Gastrocnemius medialis (tissue), 4 donors: Measurements from ENCODE around the gene CTNNB1. TPM values are rescaled to one million over a fixed set of nuclear protein-coding genes. Genes with fewer than 3 reads are reported as not detected.
"Not testable (repeated sequence)": the region's sequence is repeated elsewhere in the genome, so short reads cannot be mapped to it uniquely, and the experiment has no call there.

ENCODE experiments used
- ATAC-seq, 2 donors: fragments of 150-250 bp; one replicate each; pipeline ENCODE4 v1.9.1; 2016
- DNase-seq, 2 donors: peaks; one replicate each; pipeline ENCODE4 v3.0.0-alpha.2; 2019
- H3K27ac ChIP-seq, 4 donors: fragments of 200-600 bp; sonication (generic); 1 replicate in 1 of 4; 2 replicates in 3 of 4; pipeline ENCODE4 v1.5.1; 2016 to 2018; ENCODE audit warnings: mild to moderate bottlenecking in 2 of 4, moderate library complexity in 1 of 4
- H3K27me3 ChIP-seq, 3 donors: fragments of 200-600 bp; sonication (generic) in 2 of 3; 1 replicate in 1 of 3; 2 replicates in 2 of 3; pipeline versions ENCODE4 v1.5.1 to v1.6.0; 2016 to 2019; ENCODE audit warnings: mild to moderate bottlenecking in 1 of 3, moderate library complexity in 1 of 3
- H3K36me3 ChIP-seq, 2 donors: fragments of 200-600 bp; sonication (generic) in 1 of 2; one replicate each; pipeline ENCODE4 v1.5.1; 2017 to 2018
- H3K4me1 ChIP-seq, 2 donors: fragments of 200-600 bp; sonication (generic) in 1 of 2; one replicate each; pipeline ENCODE4 v1.5.1; 2016 to 2017; ENCODE audit warnings: mild to moderate bottlenecking in 2 of 2
- H3K4me3 ChIP-seq, 4 donors: fragments of 200-600 bp; sonication (generic) in 3 of 4; 1 replicate in 1 of 4; 2 replicates in 3 of 4; pipeline ENCODE4 v1.5.1; 2016 to 2019; ENCODE audit warnings: mild to moderate bottlenecking in 2 of 4
- H3K9me3 ChIP-seq, 3 donors: fragments of 200-600 bp; sonication (generic) in 2 of 3; 1 replicate in 1 of 3; 2 replicates in 2 of 3; pipeline ENCODE4 v1.5.1; 2016 to 2019
- CTCF ChIP-seq, 5 experiments: fragments of 450-650 bp in 3 of 5; fragments of 200-600 bp in 2 of 5; sonication (generic) in 2 of 5; IDR thresholded peaks in 4 of 5; conservative IDR thresholded peaks in 1 of 5; 1 replicate in 4 of 5; 2 replicates in 1 of 5; pipeline ENCODE4 v1.5.1; 2016 to 2019; ENCODE audit warnings: antibody characterized with exemption in 5 of 5, mild to moderate bottlenecking in 3 of 5, moderate library complexity in 3 of 5
- POLR2A ChIP-seq, 2 donors: fragments of 450-650 bp; IDR thresholded peaks; one replicate each; pipeline ENCODE4 v1.6.1; 2017; ENCODE audit warnings: antibody characterized with exemption in 2 of 2, mild to moderate bottlenecking in 2 of 2, moderate library complexity in 2 of 2
- in situ Hi-C, 4 donors: fragments of 200-750 bp; cut with MboI; loops; one replicate each; pipeline versions ENCODE4 v1.15.0 to v1.8.0; 2017; ENCODE audit warnings: low sequenced_read_pairs in 4 of 4
- intact Hi-C: fragments of 100-400 bp; cut with DNase I; formaldehyde crosslinking; loops from one replicate; pipeline ENCODE4 v1.15.1; 2023; ENCODE audit warnings: low total_unique reads
- total RNA-seq, 4 donors: library from RNA; depleted of rRNA; stranded (reverse); fragments of >200 nt; gene quantifications; one replicate each; pipeline versions ENCODE4 v1.1.0 to v1.2.3, GENCODE V29; 2016

Gene CTNNB1
- total RNA-seq, 4 donors from 2014 or later: 114 to 157 (median 150) TPM

DNA sequence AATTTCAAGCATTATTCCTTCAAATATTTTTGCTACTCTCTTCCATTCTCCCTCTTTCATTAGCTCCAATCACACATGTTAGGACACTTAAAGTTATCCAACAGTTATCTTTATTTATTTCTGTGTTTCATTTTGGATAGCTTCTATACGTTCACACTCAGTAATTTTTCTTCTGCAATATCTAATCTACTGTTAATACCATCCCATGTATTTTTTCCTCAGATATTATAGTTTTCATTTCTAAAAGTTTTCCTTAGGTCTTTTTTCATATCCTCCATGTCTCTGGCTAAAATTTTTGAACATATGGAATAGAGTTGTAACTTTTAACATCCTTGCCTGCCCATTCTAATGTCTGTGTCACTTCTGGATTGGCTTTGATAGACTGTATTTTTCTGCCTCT lies 73.4 kb downstream of the CTNNB1 start:
- H3K27ac ChIP-seq: no peak overlapping the region
- no peaks in the 10 kb centered on the region for H3K9me3 ChIP-seq
- ATAC-seq: no peak
- H3K36me3 ChIP-seq: no peaks in the 10 kb centered on the region
- intact Hi-C loops: no loop called here
- no peaks in the 10 kb centered on the region for H3K27me3 ChIP-seq
- in situ Hi-C loops: no loop called here
- no peak for TF ChIP-seq POLR2A (IDR thresholded peaks at IDR 0.05)
- H3K4me3 ChIP-seq: no peak overlapping the region
- DNase-seq: no peak
- no peaks in the 10 kb centered on the region for H3K4me1 ChIP-seq

GRCh38 chr3:41274944-41275668 lies 75.8 kb downstream of the CTNNB1 start:
- Histone ChIP-seq H3K36me3 (no peaks in the 10 kb centered on the region), H3K27ac (no peak overlapping the region), H3K27me3 (no peaks in the 10 kb centered on the region), H3K4me1 (no peaks in the 10 kb centered on the region), H3K9me3 (no peaks in the 10 kb centered on the region), H3K4me3 (no peak overlapping the region)
- ATAC-seq: no peak
- no peak for TF ChIP-seq CTCF (IDR thresholded peaks at IDR 0.05 in 4 of 5, conservative IDR thresholded peaks at IDR 0.05 in 1 of 5)
- no peak for TF ChIP-seq POLR2A (IDR thresholded peaks at IDR 0.05)
- intact Hi-C loops: no loop called here
- in situ Hi-C loops: no loop called here
- no peak for DNase-seq

DNA sequence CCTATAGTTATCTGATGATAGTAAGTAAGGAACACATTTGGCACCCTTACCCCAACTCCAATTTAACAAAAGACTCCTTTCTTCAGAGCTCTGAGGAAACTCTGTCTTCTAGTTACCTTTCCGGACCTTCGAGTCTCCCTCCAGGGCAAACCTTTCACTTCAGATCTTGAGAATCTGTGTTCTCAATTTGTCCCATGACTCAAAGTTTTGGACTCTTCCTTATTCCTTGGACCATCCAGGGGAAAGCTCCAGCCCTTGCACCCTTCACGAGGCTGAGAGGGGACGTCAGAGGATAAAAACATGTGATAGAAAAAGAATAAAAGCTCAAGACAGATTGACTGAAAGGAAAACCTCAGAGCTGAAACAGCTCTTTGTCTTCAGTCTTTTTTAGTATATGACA lies 76.9 kb downstream of the CTNNB1 start:
- in situ Hi-C loops (no loop called here), intact Hi-C loops (no loop called here)
- Histone ChIP-seq H3K9me3 (no peaks in the 10 kb centered on the region), H3K36me3 (no peaks in the 10 kb centered on the region), H3K4me3 (no peak overlapping the region), H3K27me3 (no peaks in the 10 kb centered on the region), H3K4me1 (no peaks in the 10 kb centered on the region), H3K27ac (no peak overlapping the region)
- no peak for ATAC-seq
- DNase-seq: no peak
- no peak for TF ChIP-seq CTCF (IDR thresholded peaks at IDR 0.05 in 4 of 5, conservative IDR thresholded peaks at IDR 0.05 in 1 of 5)
- no peak for TF ChIP-seq POLR2A (IDR thresholded peaks at IDR 0.05)

GRCh38 chr3:41277790-41278465 lies 78.6 kb downstream of the CTNNB1 start:
- Histone ChIP-seq H3K27me3 (no peaks in the 10 kb centered on the region), H3K36me3 (no peaks in the 10 kb centered on the region), H3K9me3 (no peaks in the 10 kb centered on the region), H3K4me1 (no peaks in the 10 kb centered on the region), H3K4me3 (no peak overlapping the region), H3K27ac (no peak overlapping the region)
- in situ Hi-C loops (no loop called here), intact Hi-C loops (no loop called here)
- DNase-seq: no peak
- TF ChIP-seq CTCF (IDR thresholded peaks at IDR 0.05 in 4 of 5, conservative IDR thresholded peaks at IDR 0.05 in 1 of 5): no peak
- no peak for TF ChIP-seq POLR2A (IDR thresholded peaks at IDR 0.05)
- ATAC-seq: no peak

DNA sequence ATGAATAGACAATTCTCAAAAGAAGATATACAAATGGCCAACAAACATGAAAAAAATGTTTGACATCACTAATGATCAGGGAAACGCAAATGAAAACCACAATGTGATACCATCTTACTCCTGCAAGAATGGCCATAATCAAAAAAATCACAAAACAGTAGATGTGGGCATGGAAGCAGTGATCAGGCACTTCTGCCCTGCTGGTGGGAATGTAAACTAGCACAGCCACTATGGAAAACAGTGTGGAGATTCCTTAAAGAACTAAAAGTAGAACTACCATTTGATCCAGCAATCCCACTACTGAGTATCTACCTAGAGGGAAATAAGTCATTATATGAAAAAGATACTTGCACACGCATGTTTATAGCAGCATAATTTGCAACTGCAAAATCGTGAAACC lies 85.6 kb downstream of the CTNNB1 start:
- H3K27me3 ChIP-seq, in situ Hi-C loops, ATAC-seq, DNase-seq, intact Hi-C loops, H3K9me3 ChIP-seq, H3K4me3 ChIP-seq, H3K4me1 ChIP-seq, H3K27ac ChIP-seq, H3K36me3 ChIP-seq: not testable (repeated sequence)
